ENCODE results near the gene ZC3HAV1. TPM values are rescaled to one million over a fixed set of nuclear protein-coding genes. Genes with fewer than 3 reads are reported as not detected.
A peak's percentile ranks its signal among the peaks of the same experiment; 100 is the strongest.

The ZC3HAV1 gene
- total and polyA plus RNA-seq, 2 of the 4 experiments (the other 2 are of a cell fraction) = 9.9 to 22.4 TPM

- Histone ChIP-seq H2AK5ac (ENCODE audit: low read depth, low read length) (no peak overlapping the region), H3K56ac (ENCODE audit: extremely low read depth, insufficient read depth, low read length) (no peak overlapping the region), H4K20me1 (ENCODE audit: insufficient read depth, low read length) (no peaks in the 10 kb centered on the region), H3K4me1 (ENCODE audit: control insufficient read depth, insufficient read depth, low read length) (peaks cover 5% of the 10 kb centered on the region), H4K8ac (ENCODE audit: low read depth in 2 of 2, low read length in 2 of 2) (no peak overlapping the region), H3K4me3 (ENCODE audit: insufficient read depth, low read depth, low read length) (no peak overlapping the region), H3K9ac (ENCODE audit: low read depth, low read length) (no peak overlapping the region), H2BK5ac (ENCODE audit: low read depth, low read length, poor library complexity, severe bottlenecking) (no peak overlapping the region), H4K91ac (ENCODE audit: insufficient read depth, low read depth, low read length) (no peak overlapping the region), H2BK20ac (ENCODE audit: low read depth, low read length) (no peak overlapping the region), H3K9me1 (ENCODE audit: insufficient read depth, low read length) (peaks cover under 1% of the 10 kb centered on the region; the same call in 1 of the 2 replicates), H3K9me3 (ENCODE audit: control insufficient read depth, insufficient read depth, low read length) (no peaks in the 10 kb centered on the region), H4K5ac (ENCODE audit: low read depth, low read length) (no peak overlapping the region), H2AFZ (replicated peaks; ENCODE audit: low read length, poor library complexity) (no peak overlapping the region), H2AK9ac (replicated peaks; ENCODE audit: low read depth, low read length, poor library complexity) (no peak overlapping the region), H3K18ac (ENCODE audit: low read depth, low read length) (no peak overlapping the region), H3K27ac (ENCODE audit: insufficient read depth, low read length) (no peak overlapping the region), H2BK120ac (ENCODE audit: low read depth, low read length) (no peak overlapping the region), H3K4ac (ENCODE audit: low read depth, low read length) (no peak overlapping the region), H3K23ac (ENCODE audit: low read depth, low read length) (no peak overlapping the region), H3K27me3 (ENCODE audit: control insufficient read depth, insufficient read depth, low read length) (no peaks in the 10 kb centered on the region), H3K4me2 (ENCODE audit: low read depth, low read length) (no peak overlapping the region), H3K36me3 (ENCODE audit: control insufficient read depth, insufficient read depth, low read length) (no peaks in the 10 kb centered on the region), H3K79me1 (ENCODE audit: low read depth in 1 of 2, low read length in 2 of 2) (peaks cover 0 to 1% of the 10 kb centered on the region in 2 experiments; a peak in 1 of 4 replicates), H3K14ac (replicated peaks; ENCODE audit: low read depth, low read length) (no peak overlapping the region), H2BK15ac (ENCODE audit: low read depth, low read length) (no peak overlapping the region)
- no CpG with 5 or more reads among the region's 3 CpGs for WGBS, 2 experiments (ENCODE audit: extremely low coverage in 2 of 2, insufficient read length in 1 of 2)
- BruUV-seq (replicated peaks) = no TSS peak
- CTCF ChIA-PET = interaction anchor here (0.5 kb wide), 1 partner anchor 120 kb away, joined by 3 read pairs; no protein-coding TSS in a partner anchor
- no peak for ATAC-seq (ENCODE audit: low read depth)
- TF ChIP-seq USF2 (IDR thresholded peaks at IDR 0.05; ENCODE audit: low read depth, low read length) (no peak), CEBPB (IDR thresholded peaks at IDR 0.05; ENCODE audit: low read depth, low read length) (0 out of 2 replicates have a peak, but pooled peaks have one; percentile 4), MAZ (IDR thresholded peaks at IDR 0.05; ENCODE audit: borderline replicate concordance, low read depth, low read length) (no peak), POLR2A (IDR thresholded peaks at IDR 0.05; ENCODE audit: low read depth, low read length) (no peak)
- dilution Hi-C loops (cut with HindIII; ENCODE audit: low sequenced_read_pairs, unreplicated experiment) = no loop called here
- no peak for DNase-seq
- POLR2A ChIA-PET (ENCODE audit: unreplicated experiment) = no interaction called here
- in situ Hi-C loops (cut with MboI; ENCODE audit: low sequenced_read_pairs) = no loop called here
- intact Hi-C loops (cut with micrococcal nuclease) = no loop called here
Measured at GRCh38 chr7:139115104-139115503, 5.6 kb upstream of the ZC3HAV1 start.
